A673 (cell line): Measurements from ENCODE around the gene SLC6A9.

ENCODE experiments used
- EZH2 ChIP-seq: fragments of 200-600 bp; sonication (generic); IDR thresholded peaks from 2 replicates; pipeline ENCODE4 v1.6.1; 2017; ENCODE audit warnings: borderline replicate concordance, low read depth, mild to moderate bottlenecking, mixed read lengths, antibody characterized with exemption, low read length; ENCODE audit not compliant: poor library complexity, severe bottlenecking
- TF ChIP-seq, protein P1 (sequence below): fragments of 300-800, 200-600 bp; sonication (generic); conservative IDR thresholded peaks from 2 replicates; pipeline ENCODE4 v1.5.1; 2017; ENCODE audit warnings: low read depth, mild to moderate bottlenecking, antibody characterized with exemption, low read length, moderate library complexity, mixed read lengths

DNA sequence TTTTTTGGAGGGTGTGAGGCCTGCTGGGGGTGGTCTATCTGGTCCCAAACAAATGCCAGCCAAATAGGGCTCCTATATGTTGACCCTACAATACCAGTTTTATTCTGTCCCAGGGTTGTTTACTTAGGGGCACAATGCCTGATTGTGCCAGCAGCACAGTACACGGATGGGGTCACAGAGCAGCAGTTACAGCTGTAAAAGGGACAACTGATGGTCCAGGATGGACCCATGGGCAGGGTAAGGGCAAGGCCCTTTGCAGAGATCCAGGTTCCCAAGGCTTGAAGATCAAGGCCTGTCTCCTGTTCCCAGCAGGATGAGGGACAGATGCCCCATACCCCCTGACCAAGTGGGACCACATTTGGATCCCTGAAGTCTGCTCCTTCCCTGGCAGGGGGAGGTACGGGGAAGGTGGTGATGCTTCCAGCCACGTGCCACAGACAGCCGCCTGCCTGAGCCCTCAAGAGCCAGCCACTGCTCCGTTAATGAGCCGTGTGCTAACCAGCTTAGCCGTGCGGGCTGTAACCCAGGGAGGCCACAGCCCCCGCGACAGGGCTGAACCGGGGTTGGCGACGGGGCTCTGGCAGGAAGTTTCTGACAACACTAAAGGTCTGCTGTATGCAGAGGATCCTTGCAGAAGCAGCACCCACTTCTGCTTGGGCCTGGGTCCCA, 18.2 kb downstream of the SLC6A9 start:
- TF ChIP-seq, protein P1, sequence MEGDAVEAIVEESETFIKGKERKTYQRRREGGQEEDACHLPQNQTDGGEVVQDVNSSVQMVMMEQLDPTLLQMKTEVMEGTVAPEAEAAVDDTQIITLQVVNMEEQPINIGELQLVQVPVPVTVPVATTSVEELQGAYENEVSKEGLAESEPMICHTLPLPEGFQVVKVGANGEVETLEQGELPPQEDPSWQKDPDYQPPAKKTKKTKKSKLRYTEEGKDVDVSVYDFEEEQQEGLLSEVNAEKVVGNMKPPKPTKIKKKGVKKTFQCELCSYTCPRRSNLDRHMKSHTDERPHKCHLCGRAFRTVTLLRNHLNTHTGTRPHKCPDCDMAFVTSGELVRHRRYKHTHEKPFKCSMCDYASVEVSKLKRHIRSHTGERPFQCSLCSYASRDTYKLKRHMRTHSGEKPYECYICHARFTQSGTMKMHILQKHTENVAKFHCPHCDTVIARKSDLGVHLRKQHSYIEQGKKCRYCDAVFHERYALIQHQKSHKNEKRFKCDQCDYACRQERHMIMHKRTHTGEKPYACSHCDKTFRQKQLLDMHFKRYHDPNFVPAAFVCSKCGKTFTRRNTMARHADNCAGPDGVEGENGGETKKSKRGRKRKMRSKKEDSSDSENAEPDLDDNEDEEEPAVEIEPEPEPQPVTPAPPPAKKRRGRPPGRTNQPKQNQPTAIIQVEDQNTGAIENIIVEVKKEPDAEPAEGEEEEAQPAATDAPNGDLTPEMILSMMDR: no peak
- no peak for TF ChIP-seq EZH2
